MM.1S (cell line): ENCODE measurements around the gene FREY1.

Experiments used
- CTCF ChIP-seq: fragments of 300-600 bp; sonication (generic); IDR thresholded peaks from 2 replicates; pipeline ENCODE4 v1.5.1; 2016; ENCODE audit warnings: antibody characterized with exemption, low read length, mixed read lengths
- EZH2 ChIP-seq: fragments of 300-600 bp; sonication (generic); optimal IDR thresholded peaks from 2 replicates; pipeline ENCODE3; 2017; ENCODE audit warnings: low read depth, mild to moderate bottlenecking, antibody characterized with exemption, low read length, mixed read lengths
- EZH2phosphoT487 ChIP-seq: fragments of 300-600 bp; sonication (generic); IDR thresholded peaks from 2 replicates; pipeline ENCODE4 v1.6.1; 2018; ENCODE audit warnings: antibody characterized with exemption, low read length

GRCh38 chr11:45925550-45925949 lies 18.5 kb upstream of the FREY1 start:
- TF ChIP-seq CTCF: no peak
- TF ChIP-seq EZH2: no peak
- TF ChIP-seq EZH2phosphoT487: no peak
